Measurements from ENCODE around the gene FAM162A. TPM values are rescaled to one million over a fixed set of nuclear protein-coding genes. Genes with fewer than 3 reads are reported as not detected.
A peak's percentile ranks its signal among the peaks of the same experiment; 100 is the strongest.
"Not testable (repeated sequence)": the region's sequence is repeated elsewhere in the genome, so short reads cannot be mapped to it uniquely, and the experiment has no call there.

FAM162A gene
- total RNA-seq, 2 experiments from 2014 or later = 122 to 123 TPM

- Mint-ChIP-seq H3K9me3 (no peaks in the 10 kb centered on the region), H3K27me3 (no peaks in the 10 kb centered on the region), H3K4me3 (no peak overlapping the region), H3K4me1 (peaks cover 1% of the 10 kb centered on the region), H3K36me3 (peaks cover 10% of the 10 kb centered on the region), H3K27ac (no peak overlapping the region)
- POLR2A ChIA-PET = no interaction called here
- ATAC-seq (ENCODE audit: low read depth) (no peak), DNase-seq (no peak)
Observed at GRCh38 chr3:122364490-122364889, 19.5 kb upstream of the FAM162A start.

- no peak overlapping the region for H3K27ac Mint-ChIP-seq
- peaks cover 10% of the 10 kb centered on the region for H3K36me3 Mint-ChIP-seq
- no peaks in the 10 kb centered on the region for H3K9me3 Mint-ChIP-seq
- no peak for ATAC-seq (ENCODE audit: low read depth)
- H3K27me3 Mint-ChIP-seq = no peaks in the 10 kb centered on the region
- DNase-seq = no peak
- POLR2A ChIA-PET = interaction anchor here (0.6 kb wide), 1 partner anchor 37 kb away, joined by 3 read pairs; no protein-coding TSS in a partner anchor
- H3K4me1 Mint-ChIP-seq = peaks cover 1% of the 10 kb centered on the region
- H3K4me3 Mint-ChIP-seq = no peak overlapping the region
Observed at GRCh38 chr3:122365073-122365472, 18.9 kb upstream of the FAM162A start.

DNA sequence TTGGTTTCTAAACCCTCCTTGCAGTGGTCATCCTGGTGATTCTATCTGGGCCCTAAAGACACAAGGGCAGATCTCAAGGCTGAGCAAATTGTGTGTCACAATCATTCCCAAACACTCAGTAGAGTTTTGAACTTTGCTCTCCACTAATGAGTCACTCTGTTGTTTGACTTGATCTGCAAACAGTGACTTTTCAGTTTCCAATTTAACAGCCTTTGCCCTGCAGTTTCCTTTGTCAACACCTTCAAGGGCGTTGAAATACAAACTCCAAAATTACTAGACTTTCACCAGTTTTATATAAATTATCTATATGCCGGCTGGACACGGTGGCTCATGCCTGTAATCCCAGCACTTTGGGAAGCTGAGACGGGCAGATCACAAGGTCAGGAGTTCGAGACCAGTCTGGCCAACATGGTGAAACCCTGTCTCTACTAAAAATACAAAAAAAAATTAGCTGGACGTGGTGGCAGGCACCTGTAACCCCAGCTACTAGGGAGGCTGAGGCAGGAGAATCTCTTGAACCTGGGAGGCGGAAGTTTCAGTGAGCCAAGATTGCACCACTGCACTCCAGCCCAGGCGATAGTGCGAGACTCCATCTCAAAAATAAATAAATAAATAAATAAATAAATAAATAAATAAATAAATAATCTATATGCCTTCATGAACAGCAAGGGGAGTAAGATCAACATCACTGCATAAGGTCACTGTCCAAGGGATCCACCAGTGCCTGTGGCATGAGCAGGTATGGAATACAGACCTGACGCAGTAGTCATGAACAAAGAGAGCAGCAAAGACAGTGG, 18.2 kb upstream of the FAM162A start:
- H3K27me3 Mint-ChIP-seq, H3K27ac Mint-ChIP-seq, H3K4me3 Mint-ChIP-seq, H3K36me3 Mint-ChIP-seq, DNase-seq, H3K4me1 Mint-ChIP-seq, H3K9me3 Mint-ChIP-seq: not testable (repeated sequence)
- peak; percentile 22 for ATAC-seq (ENCODE audit: low read depth)
- POLR2A ChIA-PET = interaction anchor here (0.6 kb wide), 1 partner anchor 37 kb away, joined by 3 read pairs; no protein-coding TSS in a partner anchor

- Mint-ChIP-seq H3K27ac (no peak overlapping the region), H3K9me3 (no peaks in the 10 kb centered on the region), H3K4me1 (peaks cover 1% of the 10 kb centered on the region), H3K4me3 (no peak overlapping the region), H3K27me3 (no peaks in the 10 kb centered on the region), H3K36me3 (peaks cover 12% of the 10 kb centered on the region)
- no peak for ATAC-seq (ENCODE audit: low read depth)
- DNase-seq = no peak
- POLR2A ChIA-PET = no interaction called here
Observed at GRCh38 chr3:122366379-122366749, 17.6 kb upstream of the FAM162A start.

GRCh38 chr3:122374034-122374433, 9.9 kb upstream of the FAM162A start:
- no peak overlapping the region for H3K27ac Mint-ChIP-seq
- no peaks in the 10 kb centered on the region for H3K9me3 Mint-ChIP-seq
- H3K36me3 Mint-ChIP-seq = peaks cover 18% of the 10 kb centered on the region
- ATAC-seq (ENCODE audit: low read depth) (no peak), DNase-seq (no peak)
- H3K4me3 Mint-ChIP-seq = no peak overlapping the region
- H3K27me3 Mint-ChIP-seq = no peaks in the 10 kb centered on the region
- peaks cover 7% of the 10 kb centered on the region for H3K4me1 Mint-ChIP-seq
- POLR2A ChIA-PET = no interaction called here

DNA sequence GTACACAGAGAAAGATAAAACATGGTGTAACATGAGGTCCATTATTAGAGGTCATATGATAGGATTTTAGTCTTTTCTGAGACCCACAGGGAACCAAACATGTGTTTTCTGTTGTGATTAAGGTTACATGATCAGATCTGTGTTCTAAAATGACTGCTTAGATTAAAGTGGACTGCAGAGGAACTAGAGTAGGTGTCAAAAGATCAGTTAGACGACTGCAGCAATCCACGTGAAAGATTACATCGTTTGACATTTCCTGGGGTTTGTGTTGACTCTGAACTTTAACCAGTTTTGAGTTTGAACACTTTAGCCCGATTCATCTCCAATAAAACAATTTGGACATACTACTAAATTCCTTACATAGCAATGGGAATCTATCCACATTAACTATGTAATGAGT, 6.0 kb upstream of the FAM162A start:
- DNase-seq (no peak), ATAC-seq (ENCODE audit: low read depth) (no peak)
- Mint-ChIP-seq H3K9me3 (no peaks in the 10 kb centered on the region), H3K4me3 (no peak overlapping the region), H3K36me3 (peaks cover 16% of the 10 kb centered on the region), H3K27ac (no peak overlapping the region), H3K4me1 (peaks cover 27% of the 10 kb centered on the region), H3K27me3 (no peaks in the 10 kb centered on the region)
- POLR2A ChIA-PET = no interaction called here

GRCh38 chr3:122382888-122383666, 905 bp upstream of the FAM162A start, which contains the start of gene MIX23:
Gene MIX23, minus strand, starts transcription at chr3:122383231. Its CDS starts 7 bp downstream, at chr3:122383224.
- POLR2A ChIA-PET = interaction anchor here (1.8 to 3.3 kb wide), 3 partner anchors 10 to 296 kb away, joined by 4 to 25 read pairs (median 14); partner anchors contain the start of genes PARP14 and WDR5B

DNA sequence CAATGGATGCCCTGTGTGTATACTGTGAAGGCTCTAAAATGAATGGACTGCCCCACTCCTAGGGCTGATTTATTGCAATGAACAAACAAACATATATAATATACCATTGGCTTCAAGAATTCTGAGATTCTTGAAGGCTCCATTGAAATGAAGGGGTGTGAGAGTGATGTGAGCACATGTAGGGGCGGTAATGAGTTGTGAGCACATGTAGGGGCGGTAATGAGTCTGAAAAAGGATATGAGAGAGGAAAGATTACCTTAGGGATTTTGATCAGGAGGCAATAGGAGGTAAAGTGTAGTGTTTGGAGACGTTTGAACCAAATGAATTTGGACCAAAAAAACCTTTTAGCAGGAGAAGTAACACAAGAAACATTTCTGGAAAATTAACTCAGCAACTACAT, 3.7 kb downstream of the FAM162A start:
- peaks cover 37% of the 10 kb centered on the region for H3K4me1 Mint-ChIP-seq
- POLR2A ChIA-PET = no interaction called here
- H3K27ac Mint-ChIP-seq = no peak overlapping the region
- ATAC-seq (ENCODE audit: low read depth) (no peak), DNase-seq (no peak)
- H3K27me3 Mint-ChIP-seq = no peaks in the 10 kb centered on the region
- no peaks in the 10 kb centered on the region for H3K9me3 Mint-ChIP-seq
- H3K4me3 Mint-ChIP-seq = no peak overlapping the region
- peaks cover 21% of the 10 kb centered on the region for H3K36me3 Mint-ChIP-seq

More at GRCh38 chr3:122382888-122383666, 905 bp upstream of the FAM162A start, which contains the start of gene MIX23:
- Mint-ChIP-seq H3K27me3 (no peaks in the 10 kb centered on the region), H3K36me3 (peaks cover 16% of the 10 kb centered on the region), H3K27ac (peak within 1 kb of the TSS; percentile 90), H3K4me3 (peak within 1 kb of the TSS; percentile 96), H3K9me3 (no peaks in the 10 kb centered on the region), H3K4me1 (peaks cover 51% of the 10 kb centered on the region)
- peak; percentile 37 for ATAC-seq (ENCODE audit: low read depth)
- DNase-seq = peak; percentile 84

DNA sequence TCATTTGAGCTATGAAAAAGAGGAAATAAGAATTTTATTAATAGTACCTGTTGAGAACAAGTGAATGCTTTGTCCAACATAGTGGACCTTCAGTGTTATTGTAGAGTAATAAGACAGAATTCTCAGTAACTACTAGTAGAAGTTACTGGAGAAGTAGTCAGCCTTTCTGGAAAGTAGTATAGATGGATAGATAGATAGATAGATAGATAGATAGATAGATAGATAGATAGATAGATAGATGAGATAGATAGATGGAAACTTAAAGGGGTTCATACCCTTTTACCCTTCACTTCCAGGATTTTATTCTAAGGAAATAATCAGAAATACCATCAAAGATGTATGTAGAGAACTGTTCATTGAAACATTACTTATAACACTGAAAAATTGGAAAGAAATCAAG, 5.2 kb downstream of the FAM162A start:
- POLR2A ChIA-PET = interaction anchor here (1.2 kb wide), 1 partner anchor 290 kb away, joined by 4 read pairs; no protein-coding TSS in a partner anchor
- no peak for DNase-seq

DNA sequence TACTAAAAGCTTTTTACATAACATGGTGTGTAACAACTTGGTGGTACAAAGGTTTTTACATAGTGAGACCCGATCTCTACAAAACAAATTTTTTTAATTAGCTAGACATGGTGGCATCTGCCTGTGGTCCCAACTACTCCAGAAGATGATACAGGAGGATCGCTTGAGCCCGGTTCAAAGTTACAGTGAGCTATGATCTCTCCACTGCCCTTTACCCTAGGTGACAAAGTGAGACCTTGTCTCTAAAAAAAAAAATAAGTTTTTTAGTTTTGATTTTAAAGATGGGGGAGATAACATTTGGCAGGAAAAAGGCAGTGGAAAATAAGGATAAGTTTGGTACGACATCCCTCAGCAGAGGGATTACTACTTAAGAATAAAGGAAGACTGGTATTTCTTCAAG, 5.9 kb downstream of the FAM162A start:
- Mint-ChIP-seq H3K36me3 (peaks cover 30% of the 10 kb centered on the region), H3K4me3 (no peak overlapping the region), H3K4me1 (peaks cover 41% of the 10 kb centered on the region), H3K27me3 (no peaks in the 10 kb centered on the region), H3K27ac (no peak overlapping the region), H3K9me3 (no peaks in the 10 kb centered on the region)
- POLR2A ChIA-PET = interaction anchor here (0.6 to 1.2 kb wide), 2 partner anchors 290 to 559 kb away, joined by 3 to 4 read pairs; no protein-coding TSS in a partner anchor
- DNase-seq (no peak), ATAC-seq (ENCODE audit: low read depth) (no peak)

More for the DNA sequence above, 5.2 kb downstream of the FAM162A start:
- Mint-ChIP-seq H3K36me3 (peaks cover 27% of the 10 kb centered on the region), H3K27me3 (no peaks in the 10 kb centered on the region), H3K4me3 (no peak overlapping the region), H3K4me1 (peaks cover 41% of the 10 kb centered on the region), H3K27ac (no peak overlapping the region), H3K9me3 (no peaks in the 10 kb centered on the region)
- ATAC-seq (ENCODE audit: low read depth) = no peak

- DNase-seq = no peak
- no peak for ATAC-seq (ENCODE audit: low read depth)
- peaks cover 32% of the 10 kb centered on the region for H3K36me3 Mint-ChIP-seq
- no peak overlapping the region for H3K27ac Mint-ChIP-seq
- no peaks in the 10 kb centered on the region for H3K27me3 Mint-ChIP-seq
- POLR2A ChIA-PET = interaction anchor here (1.2 kb wide), 1 partner anchor 289 kb away, joined by 4 read pairs; no protein-coding TSS in a partner anchor
- no peaks in the 10 kb centered on the region for H3K9me3 Mint-ChIP-seq
- peaks cover 43% of the 10 kb centered on the region for H3K4me1 Mint-ChIP-seq
- no peak overlapping the region for H3K4me3 Mint-ChIP-seq
Observed at GRCh38 chr3:122390665-122391064, 6.7 kb downstream of the FAM162A start.

DNA sequence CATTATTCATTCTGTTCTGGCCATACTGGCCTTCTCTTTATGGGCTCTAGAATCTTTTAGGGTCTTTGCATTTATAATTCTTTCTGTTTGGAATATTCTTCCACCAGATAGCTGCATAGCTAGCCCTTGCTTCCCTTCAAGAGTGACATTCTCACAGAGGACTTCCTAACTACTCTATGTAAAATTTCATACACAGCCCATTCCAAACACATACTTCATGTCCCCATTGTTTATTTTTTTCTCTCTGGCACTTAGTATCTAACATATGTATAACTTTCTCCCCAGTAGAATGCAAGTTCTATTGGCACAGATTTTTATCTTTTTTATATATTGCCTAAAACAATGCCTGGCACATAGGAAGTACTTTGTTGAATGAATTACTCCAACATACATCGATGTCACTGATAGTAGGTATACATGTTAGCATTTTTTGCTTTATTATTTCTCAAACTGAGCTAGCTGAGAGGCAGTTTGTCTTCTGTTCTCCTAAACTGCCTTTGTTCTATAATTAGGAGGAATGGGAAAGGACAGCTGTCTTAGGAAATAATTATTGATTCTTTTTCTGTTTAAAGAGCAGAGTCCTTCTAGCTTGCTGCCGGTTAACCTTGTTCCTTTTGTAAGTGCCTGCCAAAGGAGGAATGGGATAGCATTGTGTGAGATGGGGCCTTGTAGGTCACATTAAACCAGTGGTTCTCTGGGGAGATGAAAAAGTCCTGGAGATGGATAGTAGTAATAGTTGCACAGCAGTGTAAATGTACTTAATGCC, 7.9 kb downstream of the FAM162A start:
- Mint-ChIP-seq H3K4me3 (no peak overlapping the region), H3K36me3 (peaks cover 32% of the 10 kb centered on the region), H3K9me3 (no peaks in the 10 kb centered on the region), H3K27ac (no peak overlapping the region), H3K27me3 (no peaks in the 10 kb centered on the region), H3K4me1 (peaks cover 39% of the 10 kb centered on the region)
- DNase-seq (no peak), ATAC-seq (ENCODE audit: low read depth) (no peak)
- POLR2A ChIA-PET = no interaction called here

All from activated naive CD8-positive, alpha-beta T cell treated with anti-CD3 and anti-CD28 coated beads, Interleukin-2, amount 10 ng/mL, durations not matched to agents 7 days and 5 days (primary cell).